PC-3 (cell line): ENCODE measurements around the gene HNRNPH3. TPM values are rescaled to one million over a fixed set of nuclear protein-coding genes. Genes with fewer than 3 reads are reported as not detected.
"Not testable (repeated sequence)": the region's sequence is repeated elsewhere in the genome, so short reads cannot be mapped to it uniquely, and the experiment has no call there.

Source experiments
- ATAC-seq: fragments of 200-7000 bp; cut with Tn5 transposase; 2 replicates; pipeline ENCODE4 v1.9.1; 2020; ENCODE audit warnings: mild to moderate bottlenecking, moderate library complexity
- BruUV-seq: library from RNA; stranded (reverse); fragments of 400-500 nt; replicated peaks from 2 replicates; lab custom pipeline; 2021; lab: Mats Ljungman, UMichigan
- CTCF ChIA-PET: fragments of 300-600 bp; sonication (Branson Sonifier 250); formaldehyde crosslinking; loops from one replicate; lab custom pipeline; 2022; ENCODE audit warnings: antibody characterized with exemption; lab: Charles Lee
- POLR2A ChIA-PET: fragments of 300-600 bp; sonication (Branson Sonifier 250); formaldehyde crosslinking; loops from one replicate; lab custom pipeline; 2022; ENCODE audit warnings: antibody characterized with exemption; ENCODE audit not compliant: unreplicated experiment; lab: Charles Lee
- DNase-seq: peaks from one replicate; pipeline ENCODE4 v3.0.0-alpha.2; 2015
- H2AFZ ChIP-seq: fragments of 300-600 bp; sonication (generic); 2 replicates; pipeline ENCODE4 v1.6.0; 2016; ENCODE audit warnings: antibody characterized with exemption, low read length
- H3F3A ChIP-seq: fragments of 300-600 bp; sonication (generic); one replicate; pipeline ENCODE4 v1.6.0; 2017; ENCODE audit warnings: antibody characterized with exemption, low read length, control low read depth, mild to moderate bottlenecking; ENCODE audit not compliant: unreplicated experiment
- H3K27ac ChIP-seq: fragments of 300-600 bp; sonication (generic); 2 replicates; pipeline ENCODE4 v1.5.1; 2016; ENCODE audit warnings: mild to moderate bottlenecking, low read length
- H3K27me3 ChIP-seq: fragments of 300-600 bp; sonication (generic); 2 replicates; pipeline ENCODE4 v1.6.1; 2016; ENCODE audit warnings: low read length, mixed read lengths
- H3K36me3 ChIP-seq: fragments of 300-600 bp; sonication (generic); 2 replicates; pipeline ENCODE4 v1.6.1; 2016; ENCODE audit warnings: low read depth, mixed run types, low read length, mixed read lengths
- H3K4me1 ChIP-seq: fragments of 300-600 bp; sonication (generic); 2 replicates; pipeline ENCODE4 v1.5.1; 2016; ENCODE audit warnings: low read length; ENCODE audit not compliant: insufficient read depth
- H3K4me2 ChIP-seq: fragments of 300-600 bp; sonication (generic); 2 replicates; pipeline ENCODE4 v1.6.0; 2016; ENCODE audit warnings: low read length
- H3K4me3 ChIP-seq: fragments of 300-600 bp; sonication (generic); 2 replicates; pipeline ENCODE4 v1.5.1; 2016; ENCODE audit warnings: mild to moderate bottlenecking, low read length, mixed read lengths
- H3K79me2 ChIP-seq: fragments of 300-600 bp; sonication (generic); 2 replicates; pipeline ENCODE4 v1.6.1; 2017; ENCODE audit warnings: low read length, mixed read lengths
- H3K9ac ChIP-seq: fragments of 300-600 bp; sonication (generic); 2 replicates; pipeline ENCODE4 v1.6.0; 2016; ENCODE audit warnings: mild to moderate bottlenecking, low read length
- H3K9me2 ChIP-seq: fragments of 300-600 bp; sonication (generic); replicated peaks from 2 replicates; pipeline ENCODE4 v1.6.1; 2016; ENCODE audit warnings: mixed run types, low read length, mixed read lengths
- H3K9me3 ChIP-seq: fragments of 300-600 bp; sonication (generic); 2 replicates; pipeline ENCODE4 v1.6.1; 2016; ENCODE audit warnings: low read length, mixed read lengths
- H4K20me1 ChIP-seq: fragments of 300-600 bp; sonication (generic); 2 replicates; pipeline ENCODE4 v1.6.1; 2016; ENCODE audit warnings: low read length, mixed read lengths
- EZH2 ChIP-seq: fragments of 300-600 bp; sonication (generic); IDR thresholded peaks from one replicate; pipeline ENCODE4 v1.6.1; 2017; ENCODE audit warnings: antibody characterized with exemption, mild to moderate bottlenecking, low read length; ENCODE audit not compliant: unreplicated experiment
- EZH2phosphoT487 ChIP-seq: fragments of 300-600 bp; sonication (generic); IDR thresholded peaks from 2 replicates; pipeline ENCODE4 v1.6.1; 2018; ENCODE audit warnings: mild to moderate bottlenecking, antibody characterized with exemption, low read length, borderline replicate concordance
- intact Hi-C: fragments of 100-400 bp; cut with micrococcal nuclease; formaldehyde crosslinking; loops from 2 replicates; pipeline ENCODE4 v1.9.0; 2023
- total RNA-seq: library from RNA; depleted of rRNA; stranded (reverse); fragments of >200 nt; gene quantifications from 2 replicates; pipeline ENCODE4 v1.2.3, GENCODE V29; 2014
- TF ChIP-seq, protein P1 (sequence below): fragments of 300-600 bp; sonication (generic); conservative IDR thresholded peaks from 2 replicates; pipeline ENCODE4 v1.5.1; 2017; ENCODE audit warnings: antibody characterized with exemption, low read depth, mild to moderate bottlenecking, low read length

HNRNPH3 gene
- total RNA-seq, 1 experiment from 2014 or later = 40.5 TPM

- H3K27ac ChIP-seq = no peak overlapping the region
- TF ChIP-seq, protein P1, sequence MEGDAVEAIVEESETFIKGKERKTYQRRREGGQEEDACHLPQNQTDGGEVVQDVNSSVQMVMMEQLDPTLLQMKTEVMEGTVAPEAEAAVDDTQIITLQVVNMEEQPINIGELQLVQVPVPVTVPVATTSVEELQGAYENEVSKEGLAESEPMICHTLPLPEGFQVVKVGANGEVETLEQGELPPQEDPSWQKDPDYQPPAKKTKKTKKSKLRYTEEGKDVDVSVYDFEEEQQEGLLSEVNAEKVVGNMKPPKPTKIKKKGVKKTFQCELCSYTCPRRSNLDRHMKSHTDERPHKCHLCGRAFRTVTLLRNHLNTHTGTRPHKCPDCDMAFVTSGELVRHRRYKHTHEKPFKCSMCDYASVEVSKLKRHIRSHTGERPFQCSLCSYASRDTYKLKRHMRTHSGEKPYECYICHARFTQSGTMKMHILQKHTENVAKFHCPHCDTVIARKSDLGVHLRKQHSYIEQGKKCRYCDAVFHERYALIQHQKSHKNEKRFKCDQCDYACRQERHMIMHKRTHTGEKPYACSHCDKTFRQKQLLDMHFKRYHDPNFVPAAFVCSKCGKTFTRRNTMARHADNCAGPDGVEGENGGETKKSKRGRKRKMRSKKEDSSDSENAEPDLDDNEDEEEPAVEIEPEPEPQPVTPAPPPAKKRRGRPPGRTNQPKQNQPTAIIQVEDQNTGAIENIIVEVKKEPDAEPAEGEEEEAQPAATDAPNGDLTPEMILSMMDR = no peak
- no peak for TF ChIP-seq EZH2phosphoT487
- TF ChIP-seq EZH2 = no peak
- BruUV-seq = no TSS peak
- no peaks in the 10 kb centered on the region for H3K9me3 ChIP-seq
- no peak for DNase-seq
- no peak overlapping the region for H3K9ac ChIP-seq
- intact Hi-C loops = loop anchor here (2.0 kb wide), 1 partner anchor 83 kb away; no protein-coding TSS in a partner anchor
- H3K36me3 ChIP-seq = no peaks in the 10 kb centered on the region
- no peaks in the 10 kb centered on the region for H3K27me3 ChIP-seq
- H3K79me2 ChIP-seq = no peaks in the 10 kb centered on the region
- H3K4me1 ChIP-seq = peaks cover 8% of the 10 kb centered on the region; the same call in 1 of the 2 replicates
- ATAC-seq = no peak
- no peaks in the 10 kb centered on the region for H3F3A ChIP-seq
- POLR2A ChIA-PET = no interaction called here
- no peak overlapping the region for H2AFZ ChIP-seq
- no peaks in the 10 kb centered on the region for H4K20me1 ChIP-seq
- CTCF ChIA-PET = interaction anchor here (0.6 to 4.0 kb wide), 2 partner anchors 91 to 547 kb away, joined by 3 to 130 read pairs; no protein-coding TSS in a partner anchor
- H3K9me2 ChIP-seq = no peaks in the 10 kb centered on the region
- no peak overlapping the region for H3K4me3 ChIP-seq
- H3K4me2 ChIP-seq = no peak overlapping the region
These were observed 27.9 kb upstream of the HNRNPH3 start for GRCh38 chr10:68303849-68304412.

GRCh38 chr10:68305854-68306253, 26.0 kb upstream of the HNRNPH3 start:
- no peak overlapping the region for H2AFZ ChIP-seq
- no TSS peak for BruUV-seq
- DNase-seq = no peak
- no peaks in the 10 kb centered on the region for H3K9me2 ChIP-seq
- H3K9ac ChIP-seq = no peak overlapping the region
- H3K9me3 ChIP-seq = no peaks in the 10 kb centered on the region
- H3K27ac ChIP-seq = no peak overlapping the region
- H4K20me1 ChIP-seq = no peaks in the 10 kb centered on the region
- H3K4me2 ChIP-seq = no peak overlapping the region
- ChIA-PET CTCF (interaction anchor here (1.0 to 1.8 kb wide), 2 partner anchors 93 to 218 kb away, joined by 3 to 12 read pairs; no protein-coding TSS in a partner anchor), POLR2A (no interaction called here)
- peaks cover 8% of the 10 kb centered on the region; the same call in 1 of the 2 replicates for H3K4me1 ChIP-seq
- H3F3A ChIP-seq = no peaks in the 10 kb centered on the region
- TF ChIP-seq, protein P1 = no peak
- TF ChIP-seq EZH2 (no peak), EZH2phosphoT487 (no peak)
- H3K79me2 ChIP-seq = no peaks in the 10 kb centered on the region
- H3K36me3 ChIP-seq = no peaks in the 10 kb centered on the region
- no peak for ATAC-seq
- no peaks in the 10 kb centered on the region for H3K27me3 ChIP-seq
- intact Hi-C loops = no loop called here
- no peak overlapping the region for H3K4me3 ChIP-seq

GRCh38 chr10:68310531-68310930, 21.3 kb upstream of the HNRNPH3 start:
- ATAC-seq (no peak), DNase-seq (no peak)
- TF ChIP-seq EZH2 (no peak), EZH2phosphoT487 (no peak)
- TF ChIP-seq, protein P1 = no peak
- CTCF ChIA-PET = no interaction called here
- Histone ChIP-seq H4K20me1 (no peaks in the 10 kb centered on the region), H3K4me1 (no peaks in the 10 kb centered on the region), H2AFZ (no peak overlapping the region), H3K4me3 (no peak overlapping the region), H3K9ac (no peak overlapping the region), H3K79me2 (no peaks in the 10 kb centered on the region), H3K27ac (no peak overlapping the region), H3K9me3 (no peaks in the 10 kb centered on the region), H3K4me2 (no peak overlapping the region), H3F3A (no peaks in the 10 kb centered on the region), H3K9me2 (no peaks in the 10 kb centered on the region), H3K27me3 (no peaks in the 10 kb centered on the region), H3K36me3 (no peaks in the 10 kb centered on the region)
- intact Hi-C loops = no loop called here
- POLR2A ChIA-PET = no interaction called here
- no TSS peak for BruUV-seq

DNA sequence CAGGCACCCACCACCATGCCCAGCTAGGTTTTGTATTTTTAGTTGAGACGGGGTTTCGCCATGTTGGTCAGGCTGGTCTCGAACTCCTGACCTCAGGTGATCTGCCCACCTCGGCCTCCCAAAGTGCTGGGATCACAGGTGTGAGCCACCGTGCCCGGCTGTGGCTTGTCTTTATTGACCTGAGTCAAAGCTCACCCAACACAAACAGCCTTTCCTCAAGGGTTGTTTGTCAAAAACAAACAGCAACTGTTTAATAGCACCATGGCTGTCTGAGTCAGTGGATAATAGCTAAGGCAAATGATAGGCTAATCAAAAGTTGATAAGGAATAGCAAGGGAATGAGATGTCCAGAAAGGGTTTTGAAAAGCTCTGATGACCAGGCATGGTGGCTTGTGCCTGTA, 16.9 kb upstream of the HNRNPH3 start:
- intact Hi-C loops, CTCF ChIA-PET, POLR2A ChIA-PET, BruUV-seq, ATAC-seq, H3K27me3 ChIP-seq, H3K4me3 ChIP-seq, H4K20me1 ChIP-seq, H3K27ac ChIP-seq, H3K36me3 ChIP-seq, H3K9me2 ChIP-seq, H2AFZ ChIP-seq, H3K9ac ChIP-seq, H3K4me1 ChIP-seq, H3K9me3 ChIP-seq, H3F3A ChIP-seq, H3K79me2 ChIP-seq, DNase-seq, H3K4me2 ChIP-seq: not testable (repeated sequence)
